Measurements from ENCODE around the gene VPS13D.

GRCh38 chr1:12501661-12502060 lies 271.8 kb downstream of the VPS13D start:
- no peak for TF ChIP-seq CTCF (IDR thresholded peaks at IDR 0.05)
- no peak for TF ChIP-seq POLR2A (IDR thresholded peaks at IDR 0.05)

Data from esophagus squamous epithelium (tissue), 4 donors.